Activated T-cell treated with anti-CD3 and anti-CD28 coated beads, Interleukin-2, amount 50 U/mL, for 72 hours (primary cell): Measurements from ENCODE around the gene GREB1L. TPM values are rescaled to one million over a fixed set of nuclear protein-coding genes. Genes with fewer than 3 reads are reported as not detected.

Experiments used
- ATAC-seq, 2 donors: fragments of 150-1000 bp; cut with Tn5 transposase; replicated peaks in 1 of 2; 2 replicates each; pipeline ENCODE4 v1.10.0; 2021; ENCODE audit warnings: moderate library complexity in 2 of 2, mild to moderate bottlenecking in 1 of 2
- DNase-seq, 2 donors: peaks; one replicate each; pipeline ENCODE4 v3.0.0; 2021 to 2022; ENCODE audit warnings: mixed read lengths in 1 of 2
- H3K27ac Mint-ChIP-seq: one replicate; pipeline ENCODE4 v1.8.0; 2022; ENCODE audit warnings: mild to moderate bottlenecking, moderate library complexity, mixed read lengths
- H3K27me3 Mint-ChIP-seq: one replicate; pipeline ENCODE4 v1.8.0; 2022; ENCODE audit warnings: low read depth, mixed read lengths
- H3K36me3 Mint-ChIP-seq, 2 donors: one replicate each; pipeline ENCODE4 v1.8.0; 2022; ENCODE audit warnings: mixed read lengths in 2 of 2, mild to moderate bottlenecking in 1 of 2; ENCODE audit not compliant: insufficient read depth in 2 of 2
- H3K4me1 Mint-ChIP-seq: one replicate; pipeline ENCODE4 v1.8.0; 2022; ENCODE audit warnings: low read depth, mixed read lengths
- H3K4me3 Mint-ChIP-seq, 2 donors: one replicate each; pipeline ENCODE4 v1.8.0; 2022; ENCODE audit warnings: mild to moderate bottlenecking in 2 of 2, mixed read lengths in 2 of 2, moderate library complexity in 2 of 2
- H3K9me3 Mint-ChIP-seq, 2 donors: one replicate each; pipeline ENCODE4 v1.8.0; 2022; ENCODE audit warnings: mixed read lengths in 2 of 2
- total RNA-seq, 2 donors: library from RNA; stranded (reverse); gene quantifications; one replicate each; pipeline ENCODE4 v1.2.3, GENCODE V29; 2022

GREB1L gene
- total RNA-seq, 2 donors from 2014 or later, result not detected

DNA sequence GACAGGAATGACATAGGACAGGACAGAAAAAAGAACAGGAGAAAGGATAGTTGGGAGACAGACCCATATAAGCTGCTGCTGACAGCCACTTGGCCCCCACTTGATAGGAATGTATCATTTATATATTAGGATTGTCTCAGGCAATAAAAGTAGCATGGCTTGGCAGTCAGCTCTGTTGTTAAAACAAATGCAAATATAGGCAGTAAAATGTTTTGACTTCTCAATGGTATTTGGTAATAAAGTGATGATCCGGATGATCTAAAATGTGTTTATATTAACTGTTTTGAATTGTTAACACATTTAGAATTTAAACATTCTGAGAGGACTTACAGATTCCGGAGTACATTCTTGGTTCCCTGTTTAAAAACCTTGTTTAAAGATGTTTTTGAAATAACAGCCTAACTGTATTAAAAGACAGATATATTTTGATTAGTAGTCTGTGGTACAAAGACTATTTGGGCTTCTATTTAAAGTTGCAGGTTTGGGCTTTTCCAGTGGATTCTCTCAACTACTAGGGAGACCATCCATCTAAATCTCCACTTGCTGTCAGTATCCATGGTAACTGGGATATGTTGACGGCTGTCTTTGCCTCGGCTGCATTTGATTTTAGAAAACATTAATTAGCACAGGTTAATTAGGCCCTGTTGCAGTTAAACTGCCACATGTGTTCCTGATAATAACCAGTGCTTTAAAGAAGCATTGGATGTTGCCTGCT lies 210.9 kb downstream of the GREB1L start:
- H3K9me3 Mint-ChIP-seq, result no peaks in the 10 kb centered on the region
- H3K4me3 Mint-ChIP-seq, result no peak overlapping the region
- H3K36me3 Mint-ChIP-seq, result no peaks in the 10 kb centered on the region
- H3K4me1 Mint-ChIP-seq, result no peaks in the 10 kb centered on the region
- no peak overlapping the region for H3K27ac Mint-ChIP-seq
- H3K27me3 Mint-ChIP-seq, result peaks cover 11% of the 10 kb centered on the region
- no peak for ATAC-seq
- no peak for DNase-seq

GRCh38 chr18:21453511-21453901 lies 211.5 kb downstream of the GREB1L start:
- H3K36me3 Mint-ChIP-seq, result no peaks in the 10 kb centered on the region
- H3K9me3 Mint-ChIP-seq, result no peaks in the 10 kb centered on the region
- H3K4me1 Mint-ChIP-seq, result no peaks in the 10 kb centered on the region
- ATAC-seq (no peak), DNase-seq (no peak)
- no peak overlapping the region for H3K27ac Mint-ChIP-seq
- peaks cover 15% of the 10 kb centered on the region for H3K27me3 Mint-ChIP-seq
- no peak overlapping the region for H3K4me3 Mint-ChIP-seq

- Mint-ChIP-seq H3K9me3 (no peaks in the 10 kb centered on the region), H3K27ac (no peak overlapping the region), H3K27me3 (peaks cover 20% of the 10 kb centered on the region), H3K4me1 (no peaks in the 10 kb centered on the region), H3K4me3 (no peak overlapping the region), H3K36me3 (no peaks in the 10 kb centered on the region)
- DNase-seq (no peak), ATAC-seq (no peak)
Measured at GRCh38 chr18:21454725-21455124, 212.7 kb downstream of the GREB1L start.

DNA sequence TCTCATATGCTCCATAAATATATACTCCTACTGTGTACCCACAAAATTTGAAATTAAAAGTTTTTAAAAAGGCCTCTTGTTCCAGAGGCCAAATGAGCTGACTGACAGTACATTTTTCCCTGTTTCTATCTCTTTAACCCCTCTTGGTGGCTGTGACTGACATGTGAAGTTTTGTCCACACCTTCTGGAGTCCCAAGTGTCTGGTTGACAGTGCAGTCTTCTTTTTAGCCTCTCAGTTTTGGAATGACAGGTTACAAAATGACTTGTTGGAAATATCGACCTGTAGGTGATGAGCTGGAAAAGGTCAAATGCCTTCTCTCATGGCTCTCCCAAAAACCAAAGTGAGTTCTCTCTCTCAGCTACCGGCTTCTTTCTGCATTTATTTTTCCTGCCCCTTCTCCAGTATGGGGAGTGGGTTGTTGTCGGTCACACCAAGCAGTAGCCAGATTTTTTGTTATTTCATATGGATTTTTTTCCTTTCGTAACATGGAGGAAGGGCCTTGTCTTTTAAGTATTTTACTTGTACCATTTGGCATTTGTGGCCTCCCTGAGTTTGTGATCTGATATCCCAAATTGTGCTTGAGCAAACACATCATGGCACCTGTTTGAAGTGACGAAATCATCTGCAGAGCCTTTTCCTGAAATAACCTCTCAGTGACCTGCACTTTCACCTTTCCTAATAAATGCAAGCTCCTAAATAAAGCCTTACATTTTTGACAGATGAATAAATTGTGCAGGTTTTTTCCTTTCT lies 214.6 kb downstream of the GREB1L start:
- H3K27ac Mint-ChIP-seq, result no peak overlapping the region
- H3K4me3 Mint-ChIP-seq, result no peak overlapping the region
- H3K36me3 Mint-ChIP-seq, result no peaks in the 10 kb centered on the region
- H3K4me1 Mint-ChIP-seq, result no peaks in the 10 kb centered on the region
- H3K27me3 Mint-ChIP-seq, result peaks cover 18% of the 10 kb centered on the region
- DNase-seq (no peak), ATAC-seq (peak in 1 of 2 donors; percentile 52)
- no peaks in the 10 kb centered on the region for H3K9me3 Mint-ChIP-seq

GRCh38 chr18:21457179-21457535 lies 215.1 kb downstream of the GREB1L start:
- Mint-ChIP-seq H3K4me3 (no peak overlapping the region), H3K9me3 (no peaks in the 10 kb centered on the region), H3K36me3 (no peaks in the 10 kb centered on the region), H3K27ac (no peak overlapping the region), H3K27me3 (peaks cover 17% of the 10 kb centered on the region), H3K4me1 (no peaks in the 10 kb centered on the region)
- DNase-seq (no peak), ATAC-seq (no peak)

DNA sequence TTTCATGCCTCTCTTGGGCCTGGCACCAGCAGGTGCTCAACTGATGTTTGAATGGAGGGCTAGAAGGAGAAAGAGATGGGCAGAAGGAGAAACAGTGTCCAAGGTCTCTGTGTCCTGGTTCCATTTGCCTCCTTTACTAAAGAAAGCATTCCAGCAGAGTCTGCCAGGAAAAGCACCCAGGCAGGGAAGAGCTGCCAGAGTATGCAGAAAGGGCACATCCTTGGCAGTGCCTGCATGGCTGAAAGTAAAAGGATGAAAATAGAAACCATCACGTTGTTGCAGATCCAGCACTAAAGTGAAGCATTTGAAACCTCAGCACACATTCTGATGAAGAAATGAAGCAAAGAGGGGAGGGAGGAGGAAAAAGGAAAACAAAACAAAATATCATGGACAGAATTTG lies 216.3 kb downstream of the GREB1L start:
- H3K4me3 Mint-ChIP-seq, result no peak overlapping the region
- H3K4me1 Mint-ChIP-seq, result no peaks in the 10 kb centered on the region
- peaks cover 17% of the 10 kb centered on the region for H3K27me3 Mint-ChIP-seq
- no peaks in the 10 kb centered on the region for H3K9me3 Mint-ChIP-seq
- H3K27ac Mint-ChIP-seq, result no peak overlapping the region
- ATAC-seq (no peak), DNase-seq (no peak)
- H3K36me3 Mint-ChIP-seq, result no peaks in the 10 kb centered on the region

DNA sequence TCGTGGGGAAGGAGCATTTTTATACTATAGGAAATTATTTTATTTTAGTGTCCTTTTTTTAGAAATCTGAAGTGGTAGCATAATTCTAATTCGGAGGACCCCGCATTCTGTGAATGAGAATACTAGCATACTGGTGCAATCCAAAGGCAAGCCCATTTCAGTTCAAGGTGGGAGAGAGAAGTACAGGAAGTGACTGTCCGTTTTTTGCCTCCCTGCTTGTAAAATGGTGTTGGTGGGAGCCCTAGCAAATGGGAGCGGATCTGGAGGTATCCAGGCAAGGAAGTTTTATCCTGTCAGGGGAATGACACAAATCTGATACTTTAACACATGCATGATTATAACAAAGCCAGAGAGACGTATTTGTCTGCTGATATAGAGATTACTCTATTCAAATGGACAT lies 216.8 kb downstream of the GREB1L start:
- no peaks in the 10 kb centered on the region for H3K36me3 Mint-ChIP-seq
- no peaks in the 10 kb centered on the region for H3K4me1 Mint-ChIP-seq
- DNase-seq (no peak), ATAC-seq (no peak)
- H3K27me3 Mint-ChIP-seq, result peaks cover 17% of the 10 kb centered on the region
- H3K9me3 Mint-ChIP-seq, result no peaks in the 10 kb centered on the region
- no peak overlapping the region for H3K27ac Mint-ChIP-seq
- no peak overlapping the region for H3K4me3 Mint-ChIP-seq

DNA sequence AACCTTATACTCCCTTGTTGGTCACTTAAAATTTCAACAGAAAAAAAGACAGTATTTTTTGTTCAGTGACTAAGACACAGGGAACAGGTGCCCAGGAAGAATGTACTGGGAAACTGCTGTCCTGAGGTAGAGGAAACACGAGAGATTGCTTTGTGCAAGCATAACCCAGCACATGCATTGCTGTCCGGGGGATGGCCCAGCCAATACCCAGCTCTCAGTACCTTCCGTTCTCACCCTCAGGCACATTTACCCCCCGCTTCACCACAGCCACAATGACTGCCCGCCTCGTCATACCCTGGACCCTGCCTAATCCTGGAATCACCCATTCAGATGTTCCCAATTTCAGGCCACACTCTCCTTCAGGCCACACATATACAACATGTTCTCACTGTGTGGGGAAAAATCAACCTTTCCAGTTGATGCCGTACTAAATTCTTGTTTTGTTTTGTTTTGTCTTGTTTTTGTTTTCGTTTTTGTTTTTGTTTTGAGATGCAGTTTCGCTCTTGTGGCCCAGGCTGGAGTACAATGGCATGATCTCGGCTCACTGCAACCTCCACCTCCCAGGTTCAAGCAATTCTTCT lies 217.8 kb downstream of the GREB1L start:
- Mint-ChIP-seq H3K4me3 (no peak overlapping the region), H3K9me3 (no peaks in the 10 kb centered on the region), H3K36me3 (no peaks in the 10 kb centered on the region), H3K27ac (no peak overlapping the region), H3K27me3 (peaks cover 17% of the 10 kb centered on the region), H3K4me1 (no peaks in the 10 kb centered on the region)
- DNase-seq (no peak), ATAC-seq (no peak)

- no peaks in the 10 kb centered on the region for H3K4me1 Mint-ChIP-seq
- H3K4me3 Mint-ChIP-seq, result no peak overlapping the region
- no peak overlapping the region for H3K27ac Mint-ChIP-seq
- H3K27me3 Mint-ChIP-seq, result peaks cover 17% of the 10 kb centered on the region
- no peaks in the 10 kb centered on the region for H3K9me3 Mint-ChIP-seq
- ATAC-seq (no peak), DNase-seq (no peak)
- no peaks in the 10 kb centered on the region for H3K36me3 Mint-ChIP-seq
Measured at GRCh38 chr18:21461460-21461859, 219.4 kb downstream of the GREB1L start.

DNA sequence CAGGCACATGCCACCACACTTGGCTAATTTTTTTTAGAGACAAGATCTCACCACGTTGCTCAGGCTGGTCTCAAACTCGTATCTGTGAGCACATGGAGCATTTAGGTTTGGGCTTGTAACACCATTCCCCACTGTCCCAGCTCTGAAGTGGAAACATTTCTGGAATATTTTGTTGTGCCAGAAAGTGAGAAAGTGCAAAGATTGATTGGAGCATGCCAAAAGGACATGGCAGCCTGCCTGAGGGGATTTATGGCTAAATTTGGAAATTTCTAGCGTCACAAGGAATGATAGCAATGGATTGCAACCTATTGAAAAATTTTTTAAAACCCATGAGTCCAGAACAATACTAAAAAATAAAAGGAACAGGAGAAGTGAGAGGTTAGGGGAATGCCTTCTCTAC lies 221.7 kb downstream of the GREB1L start:
- no peak for ATAC-seq
- Mint-ChIP-seq H3K36me3 (no peaks in the 10 kb centered on the region), H3K9me3 (no peaks in the 10 kb centered on the region), H3K4me1 (no peaks in the 10 kb centered on the region), H3K4me3 (no peak overlapping the region), H3K27ac (no peak overlapping the region), H3K27me3 (peaks cover 22% of the 10 kb centered on the region)
- DNase-seq, result no peak

DNA sequence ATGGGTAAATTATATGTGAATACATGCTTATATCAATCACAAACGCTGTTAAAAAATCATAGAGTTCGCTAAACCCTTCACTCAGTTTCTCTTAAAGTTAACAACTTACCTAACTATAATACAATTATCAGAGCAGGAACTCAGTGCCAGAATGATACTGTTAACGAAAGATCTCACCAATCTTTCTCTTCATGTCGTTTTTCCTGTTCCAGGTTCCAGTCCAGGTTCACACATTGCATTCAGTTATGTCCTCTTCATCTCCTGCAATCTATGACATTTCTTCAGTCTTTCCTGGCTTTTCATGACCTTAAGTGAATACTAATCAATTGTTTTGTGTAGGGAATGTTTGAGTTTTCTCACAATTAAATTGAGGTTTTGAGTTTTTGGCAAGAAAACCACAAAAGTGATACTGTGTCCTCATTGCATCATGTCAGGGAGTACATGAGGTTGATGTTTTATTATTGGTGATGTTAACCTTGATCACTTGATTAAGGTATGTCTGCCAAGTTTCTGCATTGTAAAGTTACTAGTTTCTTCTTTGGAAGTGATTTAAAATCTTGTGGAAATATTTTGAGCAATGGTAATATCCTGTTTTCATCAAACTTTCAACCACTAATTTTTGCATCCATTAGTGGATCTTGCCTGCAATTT lies 226.6 kb downstream of the GREB1L start:
- ATAC-seq (no peak), DNase-seq (no peak)
- Mint-ChIP-seq H3K27me3 (peaks cover 17% of the 10 kb centered on the region), H3K36me3 (no peaks in the 10 kb centered on the region), H3K27ac (no peak overlapping the region), H3K4me3 (no peak overlapping the region), H3K4me1 (no peaks in the 10 kb centered on the region), H3K9me3 (peaks cover 0 to 2% of the 10 kb centered on the region in 2 donors)

DNA sequence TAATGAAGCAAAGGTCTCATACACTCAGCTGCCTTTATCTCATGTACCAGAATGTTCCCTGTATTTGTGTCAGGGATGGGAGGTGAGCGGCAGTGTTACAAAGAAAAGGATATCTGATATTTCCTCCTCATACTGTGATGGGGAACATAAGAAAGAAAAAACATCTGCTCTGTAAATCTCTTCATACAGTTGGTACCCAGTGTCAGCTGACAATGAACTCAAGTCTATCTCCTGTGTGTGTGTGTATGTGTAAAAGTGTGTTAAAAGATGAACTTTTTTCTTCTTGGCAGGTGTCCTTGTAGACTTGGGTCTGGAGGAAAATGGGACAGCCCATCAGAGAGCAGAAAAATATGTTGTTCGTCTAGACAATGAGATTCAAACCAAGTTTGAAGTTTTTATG lies 230.7 kb downstream of the GREB1L start:
- no peak for DNase-seq
- ATAC-seq, result no peak
- H3K27ac Mint-ChIP-seq, result no peak overlapping the region
- H3K9me3 Mint-ChIP-seq, result peaks cover 0 to 2% of the 10 kb centered on the region in 2 donors
- no peaks in the 10 kb centered on the region for H3K4me1 Mint-ChIP-seq
- H3K4me3 Mint-ChIP-seq, result no peak overlapping the region
- no peaks in the 10 kb centered on the region for H3K36me3 Mint-ChIP-seq
- peaks cover 14% of the 10 kb centered on the region for H3K27me3 Mint-ChIP-seq

DNA sequence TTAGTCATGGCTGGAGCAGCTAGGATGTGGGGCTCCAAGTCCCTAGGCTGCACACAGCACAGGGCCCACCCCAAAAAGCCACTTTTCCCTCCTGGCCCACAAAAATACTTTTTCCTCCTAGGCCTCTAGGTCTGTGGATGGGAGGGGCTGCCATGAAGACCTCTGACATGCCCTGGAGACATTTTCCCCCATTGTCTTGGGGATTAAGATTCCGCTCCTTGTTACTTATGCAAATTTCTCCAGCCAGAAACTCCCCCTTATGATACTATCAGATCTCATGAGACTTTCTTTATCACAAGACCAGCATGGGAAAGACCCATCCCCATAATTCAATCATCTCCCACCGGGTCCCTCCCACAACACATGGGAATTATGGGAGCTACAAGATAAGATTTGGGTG lies 232.6 kb downstream of the GREB1L start:
- Mint-ChIP-seq H3K4me3 (no peak overlapping the region), H3K4me1 (no peaks in the 10 kb centered on the region), H3K27ac (no peak overlapping the region), H3K9me3 (peaks cover 0 to 2% of the 10 kb centered on the region in 2 donors), H3K27me3 (peaks cover 13% of the 10 kb centered on the region), H3K36me3 (no peaks in the 10 kb centered on the region)
- ATAC-seq (no peak), DNase-seq (no peak)
